Stimulated activated CD4-positive, alpha-beta T cell treated with anti-CD3 and anti-CD28 coated beads, TNF-alpha, amount 100 ng/mL, for 24 hours (primary cell): ENCODE measurements around the gene HEG1.

Experiments
- DNase-seq, 3 experiments: peaks; one replicate each; pipeline ENCODE4 v3.0.0-alpha.2; 2020; ENCODE audit warnings: low read depth in 3 of 3

HEG1 gene

DNA sequence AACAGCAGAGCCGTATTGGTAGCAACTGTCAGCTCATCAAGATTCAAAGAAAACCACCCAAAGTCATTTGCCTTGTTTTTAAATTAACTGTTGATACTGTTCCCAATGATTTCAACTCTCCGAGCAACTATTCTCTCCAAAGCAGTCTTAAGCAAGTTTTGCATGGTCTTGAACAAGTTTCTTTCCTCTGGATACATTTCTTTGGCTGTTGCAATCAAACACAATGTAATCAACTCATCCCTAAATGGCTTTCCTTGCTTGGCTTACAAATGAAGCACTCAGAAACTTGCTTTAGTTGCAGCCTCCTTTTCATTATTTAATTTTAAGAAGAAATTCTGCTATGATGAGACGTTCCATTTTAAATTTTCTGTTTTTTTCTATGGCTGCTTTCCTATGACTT lies 105.8 kb downstream of the HEG1 start:
- DNase-seq: no peak

DNA sequence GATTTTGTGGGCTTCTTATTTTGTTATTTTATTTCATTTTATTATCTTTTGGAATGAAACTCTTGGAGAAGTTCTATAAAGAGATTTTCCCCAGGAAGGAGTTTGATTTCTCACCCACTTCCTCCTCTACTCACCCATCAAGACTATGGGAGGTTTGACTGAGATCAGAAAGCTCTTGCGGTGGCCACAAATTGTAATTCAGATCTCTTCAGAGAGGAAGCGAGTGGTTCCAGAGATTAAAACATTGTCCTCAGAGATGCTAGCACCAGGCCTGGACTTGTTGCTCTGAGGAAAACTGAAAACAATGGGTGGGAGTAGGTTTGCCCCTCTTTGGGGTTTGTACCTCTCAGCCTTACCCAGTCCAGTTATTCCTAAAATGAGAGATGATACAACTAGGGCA lies 113.2 kb downstream of the HEG1 start:
- no peak for DNase-seq

DNA sequence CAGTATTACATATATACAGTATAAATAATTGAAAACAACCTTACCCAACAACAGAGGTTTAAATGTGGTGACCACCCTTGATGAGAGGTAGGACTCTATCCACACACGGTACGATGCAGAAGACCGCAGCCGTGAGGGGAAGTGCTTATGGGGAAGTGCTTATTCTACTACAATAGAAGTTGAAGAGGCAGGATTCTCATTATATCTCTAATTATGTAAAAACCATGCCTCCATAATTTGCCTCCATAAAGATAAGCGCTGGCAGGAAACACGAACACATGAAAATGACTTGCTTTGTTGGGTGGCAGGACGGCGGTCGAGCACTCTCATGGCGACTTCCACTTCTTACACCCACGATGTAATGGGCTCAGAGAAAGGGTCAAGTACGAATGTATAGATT lies 114.0 kb downstream of the HEG1 start:
- no peak for DNase-seq

DNA sequence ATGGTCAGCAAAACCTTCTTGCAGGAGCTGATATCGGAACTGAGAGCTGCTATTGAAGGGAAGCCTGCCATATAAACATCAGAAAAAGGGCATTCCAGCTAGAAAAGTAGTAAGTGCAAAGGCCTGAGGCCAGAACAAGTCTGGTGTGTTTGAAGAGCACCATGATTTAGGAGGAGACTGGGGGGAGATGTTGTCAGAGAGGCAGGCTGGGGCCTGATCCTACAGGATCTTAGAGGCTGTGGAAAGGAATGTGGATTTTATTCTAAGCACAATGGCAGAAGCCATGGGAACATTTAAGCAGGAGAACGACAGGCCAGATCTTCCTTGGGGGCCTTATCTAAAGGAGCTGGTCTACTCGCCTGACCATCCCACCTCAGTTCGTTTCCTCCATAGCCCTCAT lies 116.1 kb downstream of the HEG1 start:
- DNase-seq: no peak

DNA sequence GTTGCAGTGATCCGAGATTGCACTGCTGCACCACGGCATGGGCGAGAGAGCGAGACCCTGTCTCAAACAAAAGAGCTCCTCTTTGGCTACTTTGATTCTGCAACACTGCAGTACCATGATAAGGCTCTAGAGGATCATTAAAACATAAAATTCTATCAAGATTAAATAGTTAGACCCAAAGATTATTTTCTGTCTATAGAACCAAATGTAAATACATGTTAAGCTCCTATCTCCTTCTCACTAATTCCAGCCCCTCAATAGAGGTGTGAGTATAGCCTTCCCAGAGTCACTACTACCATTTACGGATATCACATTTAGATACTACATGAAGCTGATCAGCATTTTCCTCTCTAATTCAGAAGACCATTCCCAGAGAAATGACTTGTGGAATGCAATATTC lies 116.9 kb downstream of the HEG1 start:
- no peak for DNase-seq

DNA sequence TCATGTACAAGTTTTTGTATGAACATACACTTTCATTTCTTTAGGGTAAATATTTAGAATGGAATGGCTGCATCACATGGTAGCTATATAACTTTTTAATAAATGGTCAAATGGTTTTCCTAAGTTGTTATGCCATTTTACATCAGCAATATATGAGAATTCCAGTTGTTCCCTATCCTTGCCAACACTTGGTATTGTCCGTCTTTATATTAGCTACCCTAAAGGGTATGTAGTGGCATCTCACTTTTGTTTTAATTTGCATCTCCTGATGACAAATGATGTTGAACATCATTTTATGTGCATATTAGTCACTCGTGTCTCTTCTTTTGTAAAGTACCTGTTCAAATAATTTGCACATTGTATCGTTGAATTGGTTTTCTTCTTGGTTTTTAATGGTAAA lies 118.7 kb downstream of the HEG1 start:
- no peak for DNase-seq

DNA sequence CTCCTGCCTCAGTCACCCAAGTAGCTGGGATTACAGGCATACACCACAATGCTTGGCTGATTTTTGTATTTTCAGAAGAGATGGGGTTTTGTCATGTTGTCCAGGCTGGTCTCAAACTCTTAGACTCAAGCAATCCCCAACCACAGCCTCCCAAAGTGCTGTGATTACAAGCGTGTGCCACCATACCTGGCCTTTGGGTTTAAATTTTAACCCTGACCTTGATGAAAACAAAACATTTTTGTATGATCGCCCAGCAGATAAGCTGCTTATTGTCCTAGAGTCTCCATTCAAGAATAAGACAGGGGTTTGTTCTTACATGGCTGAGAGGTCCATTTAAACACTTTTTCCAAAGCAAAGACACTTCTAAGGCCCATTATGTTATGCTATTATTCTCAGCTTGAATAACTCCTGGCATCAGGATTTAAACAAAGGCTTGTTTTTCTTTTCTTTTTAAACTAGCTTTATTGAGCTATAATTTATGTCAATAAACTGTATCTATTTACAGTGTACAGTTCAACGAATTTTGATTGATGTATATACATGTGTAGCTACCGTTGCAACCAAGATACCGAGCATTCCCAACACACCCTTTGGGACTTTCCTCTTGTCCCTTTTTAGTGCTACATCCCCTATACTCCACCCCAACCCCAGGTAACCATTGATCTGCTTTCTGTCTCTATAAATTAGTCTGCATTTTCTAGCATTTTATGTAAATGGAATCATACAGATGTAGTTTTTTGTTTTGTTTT lies 119.8 kb downstream of the HEG1 start:
- no peak for DNase-seq

DNA sequence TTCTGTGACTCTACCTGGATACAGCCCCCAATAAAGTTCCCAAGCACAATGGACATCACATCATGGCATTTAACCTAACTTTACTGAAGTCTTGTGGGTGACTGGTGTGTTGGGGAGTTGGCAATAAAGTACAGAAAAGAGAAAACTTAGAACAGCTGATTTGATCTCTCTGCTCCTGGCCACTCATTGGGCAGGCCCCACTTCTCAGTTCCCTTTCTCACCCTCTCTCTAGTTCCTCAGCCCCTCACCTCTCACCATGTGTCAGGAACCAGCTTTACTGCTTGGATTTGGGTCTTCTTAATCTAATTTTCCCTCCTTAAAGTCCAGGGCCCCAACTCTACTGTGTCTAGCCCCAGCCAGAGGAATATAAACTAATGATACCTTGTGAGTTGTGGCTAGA lies 120.5 kb downstream of the HEG1 start:
- DNase-seq: no peak

DNA sequence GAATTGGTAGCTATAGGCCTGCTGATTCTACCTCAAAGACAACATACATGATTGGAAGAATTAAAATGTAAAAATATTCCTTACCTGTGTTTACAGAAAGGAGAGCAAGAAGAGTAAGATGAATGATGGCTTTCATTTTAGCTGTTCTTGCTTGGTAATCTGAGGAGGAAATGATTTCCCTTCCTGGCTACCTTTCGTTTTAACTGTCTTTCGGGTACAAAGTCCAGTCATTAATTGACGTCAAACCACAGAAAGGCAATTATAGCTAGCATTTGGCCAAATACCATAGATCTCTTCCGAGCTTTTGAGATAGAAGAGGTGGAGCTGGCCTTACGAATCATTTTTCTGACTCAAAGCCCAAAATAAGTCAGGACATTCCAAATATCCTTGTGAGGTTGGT lies 121.2 kb downstream of the HEG1 start, which contains the start of gene MUC13:
Gene MUC13, minus strand, starts transcription at position 175 of the 400 bp plus-strand sequence. Its CDS starts 39 bp downstream, at position 136.
- DNase-seq: no peak

DNA sequence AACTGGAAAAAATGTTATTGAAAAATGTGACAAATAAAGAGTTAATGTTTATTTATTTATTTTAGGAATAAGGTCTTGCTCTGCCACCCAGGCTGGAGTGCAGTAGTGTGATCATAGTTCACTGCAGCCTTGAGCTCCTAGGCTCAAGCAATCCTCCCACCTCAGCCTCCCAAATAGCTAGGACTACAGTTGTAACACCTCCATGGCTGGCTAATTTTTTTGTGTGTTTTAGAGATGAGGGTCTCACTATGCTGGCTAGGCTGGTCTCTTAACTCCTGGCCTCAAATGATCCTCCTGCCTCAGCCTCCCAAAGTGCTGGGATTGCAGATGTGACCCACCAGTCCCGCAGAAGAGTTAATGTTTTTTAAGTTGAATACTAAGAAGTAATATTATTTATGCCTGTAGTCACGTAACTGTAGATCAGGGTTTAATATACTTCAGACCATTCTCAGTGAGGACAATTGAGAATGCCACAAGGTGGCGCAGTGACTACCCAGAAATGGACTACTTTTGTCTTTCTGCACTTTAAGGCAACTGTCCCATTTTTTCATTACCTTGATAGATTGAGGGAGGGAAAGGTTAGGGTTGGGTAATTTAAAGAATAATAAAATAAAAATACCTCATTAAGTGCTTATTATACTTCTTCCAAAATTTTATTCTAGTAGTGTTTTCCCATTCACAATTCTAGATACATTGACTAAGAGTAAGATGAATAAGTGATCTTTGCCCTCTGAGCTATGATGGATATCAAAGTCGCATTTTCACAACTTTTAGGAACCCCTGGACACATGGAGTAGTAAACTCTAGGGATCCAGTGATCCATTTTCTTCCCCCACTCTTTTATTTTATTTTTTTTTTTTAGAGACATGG lies 127.2 kb downstream of the HEG1 start:
- peak; percentile 8 to 52 (median 32) for DNase-seq

DNA sequence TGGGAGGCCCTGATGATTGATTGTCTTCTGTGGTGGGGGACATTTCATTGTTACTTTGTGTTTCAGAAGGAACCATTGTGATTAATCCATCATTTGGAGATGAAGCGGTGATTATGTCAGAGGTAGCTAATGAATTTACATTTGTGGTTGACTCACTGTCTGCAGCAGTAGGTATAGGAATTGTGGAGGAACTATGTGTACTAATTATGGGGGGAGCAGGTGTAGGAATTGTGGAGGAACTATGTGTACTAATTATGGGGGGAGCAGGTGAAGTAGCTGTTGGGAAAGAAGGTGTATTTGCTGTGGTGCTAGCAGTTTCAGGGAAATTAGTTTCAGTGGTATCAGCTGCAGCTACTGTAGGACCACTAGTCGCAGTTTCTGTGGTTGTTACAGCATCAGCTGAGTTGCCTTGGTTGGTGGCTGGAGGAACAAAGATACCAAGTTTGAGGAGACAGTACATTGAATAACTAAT lies 128.2 kb downstream of the HEG1 start:
- DNase-seq: no peak

DNA sequence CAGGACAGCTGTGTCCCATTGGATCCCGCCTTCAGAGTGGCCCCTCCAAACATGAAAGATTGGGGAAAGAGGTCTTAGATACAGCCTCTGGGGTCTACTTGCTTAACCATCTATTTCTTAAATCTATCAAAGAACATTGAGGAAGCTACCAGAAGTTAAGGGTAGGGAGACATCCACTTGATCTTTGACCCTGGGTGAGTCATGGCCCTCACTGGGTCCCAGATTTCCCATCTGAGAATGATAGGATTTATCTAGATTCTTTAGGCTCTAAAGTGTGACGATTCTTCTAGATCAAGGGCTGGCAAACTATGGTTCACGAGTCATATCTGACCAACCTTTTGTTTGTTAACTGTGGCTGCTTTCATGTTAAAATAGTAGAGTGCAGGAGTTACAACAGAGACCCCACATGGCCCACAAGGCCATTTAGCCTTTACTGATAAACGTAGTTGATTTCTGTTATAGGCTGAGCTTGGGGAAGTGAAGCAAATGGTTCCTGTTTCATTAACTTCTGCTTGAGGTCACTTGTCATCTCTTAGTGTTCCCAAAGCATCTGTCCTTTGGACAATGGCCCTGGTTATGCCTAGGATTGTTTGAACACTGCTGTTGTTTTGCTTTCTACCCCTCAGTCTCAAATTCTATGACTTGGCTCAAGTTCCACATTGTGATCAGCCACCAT lies 129.2 kb downstream of the HEG1 start:
- DNase-seq: no peak

DNA sequence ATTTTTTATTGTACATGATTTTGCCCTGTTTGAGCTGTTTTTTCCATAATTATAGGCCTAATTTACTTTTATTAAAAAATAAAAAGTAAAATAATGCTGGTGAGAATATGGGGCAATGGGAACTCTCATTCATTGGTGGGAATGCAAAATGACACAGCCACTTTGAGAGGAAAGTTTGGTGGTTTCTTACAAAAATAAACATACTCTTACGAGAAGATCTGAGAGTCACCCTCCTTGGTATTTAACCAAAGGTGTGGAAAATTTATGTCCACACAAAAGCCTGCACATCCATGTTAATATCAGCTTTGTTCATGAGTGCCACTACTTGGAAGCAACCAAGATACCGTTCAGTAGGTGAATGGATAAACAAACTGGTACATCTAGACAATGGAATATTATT lies 131.1 kb downstream of the HEG1 start:
- DNase-seq: no peak

DNA sequence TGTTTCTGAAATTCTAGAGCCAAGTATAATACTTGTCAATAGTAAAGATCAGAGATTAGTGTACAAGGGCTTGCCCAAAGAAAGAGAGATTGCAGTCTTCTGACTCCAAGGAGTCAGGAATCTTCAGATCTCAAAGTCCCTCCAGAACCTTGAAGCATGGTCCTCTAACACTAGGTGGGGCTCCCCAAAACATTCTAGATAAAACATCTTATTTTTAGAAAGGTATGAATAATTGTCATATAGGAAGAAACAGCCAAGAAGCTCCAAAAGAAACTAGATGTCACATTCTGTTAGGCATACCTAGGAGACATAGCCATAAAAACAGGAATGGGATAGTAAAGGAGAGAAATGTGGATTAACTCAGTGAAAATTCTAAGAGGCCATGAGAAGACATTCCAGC lies 132.0 kb downstream of the HEG1 start:
- DNase-seq: no peak

DNA sequence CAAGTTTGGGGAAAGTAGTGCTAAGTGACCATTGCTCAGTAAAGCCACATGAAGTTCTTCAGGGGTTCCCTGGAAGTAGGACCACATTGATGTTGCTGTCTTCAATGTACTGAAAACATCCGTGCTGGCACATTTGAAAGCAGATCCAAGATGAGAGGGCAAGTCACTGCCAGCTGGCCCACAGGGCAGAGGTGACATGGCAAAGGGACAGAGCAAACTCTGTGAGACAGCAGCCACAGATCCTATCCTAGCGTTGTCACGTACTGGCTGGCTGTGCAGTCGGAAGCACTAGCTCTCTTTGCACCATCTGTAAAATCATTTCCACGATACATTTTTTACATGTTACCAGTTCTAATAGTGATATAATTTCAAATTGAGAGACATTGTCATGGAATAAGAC lies 135.1 kb downstream of the HEG1 start:
- no peak for DNase-seq

DNA sequence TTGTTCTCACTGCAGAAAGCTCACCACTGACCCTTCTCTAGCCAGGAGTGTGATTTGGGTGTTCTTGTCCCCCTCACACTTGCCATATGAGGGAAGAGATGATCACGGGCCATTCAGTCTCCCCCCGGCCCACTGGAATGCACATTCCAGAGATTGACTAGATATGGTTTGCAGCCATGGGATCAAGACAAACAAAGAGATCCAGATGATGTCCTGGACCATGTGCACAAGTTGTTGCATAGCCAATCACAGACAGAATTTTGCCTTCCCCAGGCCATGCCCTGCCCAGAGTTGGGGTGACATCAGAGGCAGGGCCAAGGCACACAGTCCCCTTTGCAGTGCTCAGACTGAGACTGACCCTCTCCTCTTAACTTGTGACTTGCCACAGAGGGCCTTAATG lies 136.0 kb downstream of the HEG1 start:
- no peak for DNase-seq

DNA sequence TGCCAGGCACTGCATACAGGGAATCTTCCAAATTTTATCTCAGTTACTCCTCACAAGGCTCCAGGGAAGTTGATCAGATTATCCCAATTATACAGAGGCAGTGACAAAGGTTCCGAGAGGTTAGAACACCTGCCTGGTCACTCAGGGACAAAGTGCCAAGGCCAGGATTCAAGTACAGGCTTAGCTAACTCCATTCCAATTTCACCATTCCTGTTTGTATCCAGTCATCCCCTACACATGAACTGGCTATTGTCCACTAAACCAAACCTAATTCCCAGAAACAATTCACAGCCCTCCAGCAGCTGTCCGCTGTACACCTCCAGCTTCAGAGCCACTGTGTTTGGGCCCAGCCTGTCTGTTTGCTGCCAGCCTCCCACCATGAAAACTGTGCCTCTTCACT lies 137.3 kb downstream of the HEG1 start:
- no peak for DNase-seq

DNA sequence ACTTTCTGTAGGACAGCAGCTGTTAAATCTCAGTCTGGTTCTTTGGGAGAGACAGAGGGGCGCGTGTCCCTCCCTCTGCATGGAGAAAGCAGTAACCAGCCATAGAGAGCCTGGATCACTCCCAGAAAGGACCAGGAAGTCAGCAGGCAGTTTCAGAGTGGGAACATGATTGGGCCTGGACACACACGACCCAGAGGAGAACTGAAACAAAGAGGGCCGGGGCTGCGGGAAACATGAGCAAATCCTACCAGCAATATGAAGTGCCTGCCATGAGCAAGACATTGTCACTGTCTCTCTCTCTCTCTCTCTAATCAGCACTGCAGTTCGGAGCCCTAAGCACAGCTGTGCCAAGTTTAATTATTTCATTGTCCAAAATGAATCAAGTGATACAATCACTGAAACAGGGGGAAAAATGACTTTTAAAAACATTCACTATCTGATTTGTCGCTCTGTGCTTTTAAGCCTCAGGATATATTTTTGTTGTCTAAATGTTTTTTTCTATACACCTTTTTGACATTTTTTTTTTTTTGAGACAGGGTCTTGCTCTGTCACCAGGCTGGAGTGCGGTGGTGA lies 138.9 kb downstream of the HEG1 start:
- no peak for DNase-seq
